ENCODE data around the gene DPP6. TPM values are rescaled to one million over a fixed set of nuclear protein-coding genes. Genes with fewer than 3 reads are reported as not detected.

The DPP6 gene
- total RNA-seq, 2 experiments from 2014 or later, result not detected

GRCh38 chr7:154770361-154770760, 718.2 kb downstream of the DPP6 start:
- CTCF ChIA-PET, result no interaction called here

GRCh38 chr7:154770962-154771361, 718.8 kb downstream of the DPP6 start:
- ATAC-seq (ENCODE audit: poor library complexity) (no peak), DNase-seq (no peak)
- no peak overlapping the region for H3K4me3 Mint-ChIP-seq
- ChIA-PET POLR2A (no interaction called here), CTCF (no interaction called here)
- H3K4me1 ChIP-seq (ENCODE audit: insufficient read depth, low read length), result no peaks in the 10 kb centered on the region
- H3K27me3 Mint-ChIP-seq, result no peaks in the 10 kb centered on the region
- no peak for TF ChIP-seq CTCF (IDR thresholded peaks at IDR 0.05)
- no peaks in the 10 kb centered on the region for H3K36me3 Mint-ChIP-seq (ENCODE audit: low read depth)
- no peaks in the 10 kb centered on the region for H3K36me3 ChIP-seq (ENCODE audit: insufficient read depth, low read length)
- H3K27ac ChIP-seq (ENCODE audit: low read depth in 1 of 2, low read length in 2 of 2), result no peak overlapping the region
- no peaks in the 10 kb centered on the region for H3K4me1 Mint-ChIP-seq (ENCODE audit: low read depth)
- H3K27me3 ChIP-seq (ENCODE audit: control insufficient read depth in 1 of 2, insufficient read depth in 2 of 2, low read length in 2 of 2), result no peaks in the 10 kb centered on the region
- H3K27ac Mint-ChIP-seq, result no peak overlapping the region
- H3K9me3 Mint-ChIP-seq, result no peaks in the 10 kb centered on the region
- intact Hi-C loops (cut with DNase I, micrococcal nuclease), result no loop called here
- peaks cover 0 to 17% of the 10 kb centered on the region in 2 experiments for H3K9me3 ChIP-seq (ENCODE audit: control insufficient read depth in 1 of 2, insufficient read depth in 1 of 2, low read length in 2 of 2)
- H3K4me3 ChIP-seq (ENCODE audit: low read length), result no peak overlapping the region

More at GRCh38 chr7:154770361-154770760, 718.2 kb downstream of the DPP6 start:
- Mint-ChIP-seq H3K36me3 (ENCODE audit: low read depth) (no peaks in the 10 kb centered on the region), H3K4me3 (no peak overlapping the region), H3K9me3 (no peaks in the 10 kb centered on the region), H3K4me1 (ENCODE audit: low read depth) (no peaks in the 10 kb centered on the region), H3K27ac (no peak overlapping the region), H3K27me3 (no peaks in the 10 kb centered on the region)
- Histone ChIP-seq H3K36me3 (ENCODE audit: insufficient read depth, low read length) (no peaks in the 10 kb centered on the region), H3K27me3 (ENCODE audit: control insufficient read depth in 1 of 2, insufficient read depth in 2 of 2, low read length in 2 of 2) (no peaks in the 10 kb centered on the region), H3K4me1 (ENCODE audit: insufficient read depth, low read length) (no peaks in the 10 kb centered on the region), H3K27ac (ENCODE audit: low read depth in 1 of 2, low read length in 2 of 2) (no peak overlapping the region), H3K4me3 (ENCODE audit: low read length) (no peak overlapping the region), H3K9me3 (ENCODE audit: control insufficient read depth in 1 of 2, insufficient read depth in 1 of 2, low read length in 2 of 2) (peaks cover 0 to 12% of the 10 kb centered on the region in 2 experiments)
- intact Hi-C loops (cut with DNase I, micrococcal nuclease), result no loop called here
- POLR2A ChIA-PET, result no interaction called here
- no peak for TF ChIP-seq CTCF (IDR thresholded peaks at IDR 0.05)
- DNase-seq (no peak), ATAC-seq (ENCODE audit: poor library complexity) (no peak)

GRCh38 chr7:154774303-154774969, 722.2 kb downstream of the DPP6 start:
- no peaks in the 10 kb centered on the region for H3K27me3 Mint-ChIP-seq
- no peaks in the 10 kb centered on the region for H3K36me3 Mint-ChIP-seq (ENCODE audit: low read depth)
- ATAC-seq (ENCODE audit: poor library complexity), result no peak
- H3K4me3 Mint-ChIP-seq, result no peak overlapping the region
- no peak overlapping the region for H3K4me3 ChIP-seq (ENCODE audit: low read length)
- H3K27ac ChIP-seq (ENCODE audit: low read depth in 1 of 2, low read length in 2 of 2), result no peak overlapping the region
- H3K9me3 ChIP-seq (ENCODE audit: control insufficient read depth in 1 of 2, insufficient read depth in 1 of 2, low read length in 2 of 2), result peaks cover 0 to 13% of the 10 kb centered on the region in 2 experiments
- H3K9me3 Mint-ChIP-seq, result peaks cover 2% of the 10 kb centered on the region
- DNase-seq, result no peak
- ChIA-PET CTCF (no interaction called here), POLR2A (no interaction called here)
- no peak overlapping the region for H3K27ac Mint-ChIP-seq
- no peaks in the 10 kb centered on the region for H3K36me3 ChIP-seq (ENCODE audit: insufficient read depth, low read length)
- H3K27me3 ChIP-seq (ENCODE audit: control insufficient read depth in 1 of 2, insufficient read depth in 2 of 2, low read length in 2 of 2), result no peaks in the 10 kb centered on the region
- H3K4me1 ChIP-seq (ENCODE audit: insufficient read depth, low read length), result no peaks in the 10 kb centered on the region
- no peak for TF ChIP-seq CTCF (IDR thresholded peaks at IDR 0.05)
- H3K4me1 Mint-ChIP-seq (ENCODE audit: low read depth), result peaks cover 5% of the 10 kb centered on the region
- intact Hi-C loops (cut with DNase I, micrococcal nuclease), result no loop called here

All from CD4-positive, alpha-beta T cell (primary cell).